Endothelial cell (in vitro differentiated cells): ENCODE measurements around the gene MRC1. TPM values are rescaled to one million over a fixed set of nuclear protein-coding genes. Genes with fewer than 3 reads are reported as not detected.

Experiments used
- DNase-seq: peaks from one replicate; pipeline ENCODE4 v3.0.0; 2021; ENCODE audit warnings: low spot score
- H3K27ac Mint-ChIP-seq: one replicate; pipeline ENCODE4 v1.8.0; 2021; ENCODE audit warnings: mixed read lengths, inconsistent platforms; ENCODE audit not compliant: unreplicated experiment
- H3K27me3 Mint-ChIP-seq: one replicate; pipeline ENCODE4 v1.8.0; 2021; ENCODE audit warnings: mild to moderate bottlenecking, moderate library complexity, mixed read lengths, inconsistent platforms; ENCODE audit not compliant: unreplicated experiment
- H3K36me3 Mint-ChIP-seq: one replicate; pipeline ENCODE4 v1.8.0; 2021; ENCODE audit warnings: mild to moderate bottlenecking, low read depth, mixed read lengths, inconsistent platforms; ENCODE audit not compliant: unreplicated experiment
- H3K4me1 Mint-ChIP-seq: one replicate; pipeline ENCODE4 v1.8.0; 2021; ENCODE audit warnings: mild to moderate bottlenecking, mixed read lengths, inconsistent platforms; ENCODE audit not compliant: unreplicated experiment
- H3K4me3 Mint-ChIP-seq: one replicate; pipeline ENCODE4 v1.8.0; 2021; ENCODE audit warnings: mild to moderate bottlenecking, mixed read lengths, inconsistent platforms; ENCODE audit not compliant: unreplicated experiment
- H3K9me3 Mint-ChIP-seq: one replicate; pipeline ENCODE4 v1.8.0; 2021; ENCODE audit warnings: mixed read lengths, inconsistent platforms; ENCODE audit not compliant: unreplicated experiment
- CTCF ChIP-seq: fragments of 200-600 bp; sonication (generic); IDR thresholded peaks from one replicate; pipeline ENCODE4 v1.5.0; 2021; ENCODE audit warnings: antibody characterized with exemption; ENCODE audit not compliant: unreplicated experiment
- total RNA-seq: library from RNA; stranded (reverse); fragmentation: NEBNext Ultra II Directional; extraction: Animal tissue kit (Norgen Biotek cat#: 25700); gene quantifications from one replicate; pipeline ENCODE4 v1.2.1, GENCODE V29; 2021; ENCODE audit not compliant: unreplicated experiment

The MRC1 gene
- total RNA-seq, 1 donor from 2014 or later = 35.7 TPM

DNA sequence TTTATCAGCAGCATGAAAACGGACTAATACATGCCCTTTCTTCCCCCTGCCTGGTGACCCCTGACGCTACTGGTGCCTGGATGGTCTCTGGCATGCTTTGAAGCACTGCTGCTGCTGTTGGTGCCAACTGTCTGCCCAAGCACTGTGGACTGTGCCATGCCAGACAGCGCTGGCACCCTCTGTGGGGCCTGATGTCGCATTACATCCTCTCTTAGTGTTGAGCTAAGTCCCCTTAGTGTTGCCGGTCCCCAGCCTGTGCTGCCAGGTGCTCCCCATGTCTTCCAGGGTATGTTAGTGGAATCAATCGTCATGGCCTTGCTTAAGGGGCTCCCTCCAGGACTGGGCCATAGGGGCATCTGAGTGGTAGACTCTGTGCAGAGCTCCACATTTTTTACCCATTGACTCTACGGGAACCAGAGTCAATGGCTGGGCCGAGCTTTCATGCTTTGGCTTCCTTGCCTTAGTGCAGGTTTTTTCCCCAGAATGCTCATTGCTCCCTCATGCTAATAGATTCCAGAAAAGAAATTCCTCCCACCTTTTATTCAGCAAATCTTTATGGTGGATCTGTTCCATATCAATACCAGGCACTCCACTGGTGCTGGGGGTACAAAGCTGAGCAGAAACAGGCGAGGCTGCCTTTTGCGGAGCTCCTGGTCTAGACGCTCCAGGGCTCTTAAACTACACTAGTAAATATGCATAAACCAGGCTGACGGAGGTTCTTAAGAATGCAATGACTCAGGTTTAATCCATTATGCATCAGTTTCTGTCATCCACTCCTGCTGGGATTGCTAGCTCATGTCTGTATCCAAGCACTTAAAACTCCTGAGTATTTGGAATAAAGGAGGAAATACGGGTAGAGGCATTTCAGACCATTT is 21.8 kb upstream of the MRC1 start:
- Mint-ChIP-seq H3K4me1 (peaks cover 30% of the 10 kb centered on the region), H3K27ac (no peak overlapping the region), H3K9me3 (no peaks in the 10 kb centered on the region), H3K36me3 (no peaks in the 10 kb centered on the region), H3K27me3 (peaks cover 2% of the 10 kb centered on the region), H3K4me3 (no peak overlapping the region)
- TF ChIP-seq CTCF = no peak
- DNase-seq = no peak

DNA sequence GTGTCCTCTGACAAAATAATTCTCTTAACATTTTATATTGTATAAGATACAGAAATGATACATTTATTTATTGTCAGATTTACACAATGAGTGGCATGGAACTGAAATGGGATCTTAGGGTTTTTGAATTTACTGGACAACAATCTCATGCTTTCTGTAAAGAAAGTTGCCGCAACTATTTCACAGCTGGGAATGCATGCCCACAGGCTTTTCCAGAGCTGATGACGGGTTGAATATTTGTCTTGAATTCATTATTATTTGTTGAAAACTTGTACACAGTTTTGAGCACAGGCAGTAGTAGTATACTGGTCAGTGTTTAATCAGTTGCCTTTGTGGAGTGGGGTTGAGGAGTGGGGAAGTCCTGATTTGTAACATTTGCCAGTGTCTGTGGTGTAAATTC is 20.5 kb upstream of the MRC1 start:
- Mint-ChIP-seq H3K9me3 (no peaks in the 10 kb centered on the region), H3K4me3 (no peak overlapping the region), H3K36me3 (no peaks in the 10 kb centered on the region), H3K27me3 (peaks cover 2% of the 10 kb centered on the region), H3K27ac (no peak overlapping the region), H3K4me1 (peaks cover 30% of the 10 kb centered on the region)
- DNase-seq = no peak
- TF ChIP-seq CTCF = no peak

- Mint-ChIP-seq H3K27me3 (peaks cover 2% of the 10 kb centered on the region), H3K4me1 (peaks cover 25% of the 10 kb centered on the region), H3K4me3 (no peak overlapping the region), H3K9me3 (no peaks in the 10 kb centered on the region), H3K36me3 (no peaks in the 10 kb centered on the region), H3K27ac (no peak overlapping the region)
- TF ChIP-seq CTCF = no peak
- no peak for DNase-seq
These were observed 19.8 kb upstream of the MRC1 start for GRCh38 chr10:17789396-17789795.

GRCh38 chr10:17790651-17791050 is 18.5 kb upstream of the MRC1 start:
- Mint-ChIP-seq H3K4me3 (no peak overlapping the region), H3K36me3 (no peaks in the 10 kb centered on the region), H3K27me3 (peaks cover 2% of the 10 kb centered on the region), H3K9me3 (no peaks in the 10 kb centered on the region), H3K27ac (no peak overlapping the region), H3K4me1 (peaks cover 12% of the 10 kb centered on the region)
- no peak for TF ChIP-seq CTCF
- no peak for DNase-seq

GRCh38 chr10:17792991-17793390 is 16.2 kb upstream of the MRC1 start:
- DNase-seq = no peak
- Mint-ChIP-seq H3K9me3 (no peaks in the 10 kb centered on the region), H3K27ac (no peak overlapping the region), H3K4me1 (peaks cover 7% of the 10 kb centered on the region), H3K27me3 (peaks cover 2% of the 10 kb centered on the region), H3K4me3 (no peak overlapping the region), H3K36me3 (no peaks in the 10 kb centered on the region)
- TF ChIP-seq CTCF = no peak
